RPMI8226 (cell line): ENCODE data around the gene FKBP5.
A peak's percentile ranks its signal among the peaks of the same experiment; 100 is the strongest.
"Not testable (repeated sequence)": the region's sequence is repeated elsewhere in the genome, so short reads cannot be mapped to it uniquely, and the experiment has no call there.

Source experiments
- DNase-seq: peaks from one replicate; pipeline ENCODE4 v3.0.0-alpha.2; 2015

FKBP5 gene

GRCh38 chr6:35723587-35723986 lies 34.9 kb upstream of the FKBP5 start:
- DNase-seq: no peak

- DNase-seq: no peak
Measured at GRCh38 chr6:35722121-35722761, 33.5 kb upstream of the FKBP5 start.

GRCh38 chr6:35719830-35720733 lies 31.4 kb upstream of the FKBP5 start:
- DNase-seq: peak; percentile 13

- no peak for DNase-seq
Measured at GRCh38 chr6:35719404-35719829, 30.7 kb upstream of the FKBP5 start.

GRCh38 chr6:35718911-35719381 lies 30.2 kb upstream of the FKBP5 start:
- peak; percentile 12 for DNase-seq

- DNase-seq: no peak
Measured at GRCh38 chr6:35718375-35718736, 29.6 kb upstream of the FKBP5 start.

- DNase-seq: no peak
Measured at GRCh38 chr6:35717449-35718374, 29.0 kb upstream of the FKBP5 start.

GRCh38 chr6:35716798-35717197 lies 28.1 kb upstream of the FKBP5 start:
- DNase-seq: no peak

- no peak for DNase-seq
Measured at GRCh38 chr6:35713006-35713767, 24.5 kb upstream of the FKBP5 start.

GRCh38 chr6:35711731-35712130 lies 23.0 kb upstream of the FKBP5 start:
- no peak for DNase-seq

- no peak for DNase-seq
Measured at GRCh38 chr6:35710241-35710847, 21.6 kb upstream of the FKBP5 start.

GRCh38 chr6:35708585-35708984 lies 19.9 kb upstream of the FKBP5 start:
- DNase-seq: no peak

GRCh38 chr6:35707714-35708407 lies 19.1 kb upstream of the FKBP5 start:
- DNase-seq: no peak

GRCh38 chr6:35706468-35706867 lies 17.8 kb upstream of the FKBP5 start:
- DNase-seq: no peak

- no peak for DNase-seq
Measured at GRCh38 chr6:35703554-35703953, 14.8 kb upstream of the FKBP5 start.

GRCh38 chr6:35698858-35699257 lies 10.1 kb upstream of the FKBP5 start:
- no peak for DNase-seq

GRCh38 chr6:35698430-35698829 lies 9.7 kb upstream of the FKBP5 start:
- DNase-seq: not testable (repeated sequence)

GRCh38 chr6:35694462-35694861 lies 5.7 kb upstream of the FKBP5 start:
- DNase-seq: no peak

GRCh38 chr6:35691027-35691824 lies 2.5 kb upstream of the FKBP5 start:
- DNase-seq: no peak

GRCh38 chr6:35690484-35690883 lies 1.8 kb upstream of the FKBP5 start:
- DNase-seq: no peak
